GM12801 (cell line): Measurements from ENCODE around the gene UBXN1.

Experiments used
- CTCF ChIP-seq: IDR thresholded peaks from one replicate; pipeline ENCODE4 v1.5.1; 2011; ENCODE audit warnings: control low read depth; ENCODE audit not compliant: insufficient read length; ENCODE audit errors: extremely low read depth

UBXN1 gene

GRCh38 chr11:62707277-62707861 is 28.5 kb upstream of the UBXN1 start, which contains the start of the genes BSCL2 and GNG3:
BSCL2 (minus strand) TSS chr11:62707424; CDS start chr11:62707195, 229 bp downstream.
GNG3 (plus strand) TSS chr11:62707676; CDS start chr11:62708296, 620 bp downstream.
- no peak for TF ChIP-seq CTCF

DNA sequence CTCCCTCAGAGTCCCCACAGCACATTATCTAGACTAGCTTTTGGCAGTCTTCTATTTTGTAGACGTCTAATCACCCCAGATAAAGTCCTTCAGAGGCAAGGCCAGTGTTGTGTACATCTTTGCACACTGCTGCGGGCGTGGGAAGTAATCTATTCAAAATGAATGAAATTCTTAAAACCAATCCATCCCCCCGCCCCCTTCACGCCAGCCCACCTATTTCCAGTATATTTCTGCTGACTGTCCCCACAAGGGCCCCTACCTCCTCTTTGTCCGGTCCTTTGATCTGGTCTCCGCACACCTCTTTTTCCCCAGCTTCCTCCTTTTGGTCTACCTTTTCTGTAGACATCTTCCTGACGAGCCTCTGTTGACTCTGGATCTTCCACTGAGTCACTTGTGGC is 28.0 kb upstream of the UBXN1 start:
- no peak for TF ChIP-seq CTCF

- TF ChIP-seq CTCF = no peak
Measured at GRCh38 chr11:62705880-62706849, 27.3 kb upstream of the UBXN1 start.

GRCh38 chr11:62705413-62705812 is 26.5 kb upstream of the UBXN1 start:
- no peak for TF ChIP-seq CTCF

DNA sequence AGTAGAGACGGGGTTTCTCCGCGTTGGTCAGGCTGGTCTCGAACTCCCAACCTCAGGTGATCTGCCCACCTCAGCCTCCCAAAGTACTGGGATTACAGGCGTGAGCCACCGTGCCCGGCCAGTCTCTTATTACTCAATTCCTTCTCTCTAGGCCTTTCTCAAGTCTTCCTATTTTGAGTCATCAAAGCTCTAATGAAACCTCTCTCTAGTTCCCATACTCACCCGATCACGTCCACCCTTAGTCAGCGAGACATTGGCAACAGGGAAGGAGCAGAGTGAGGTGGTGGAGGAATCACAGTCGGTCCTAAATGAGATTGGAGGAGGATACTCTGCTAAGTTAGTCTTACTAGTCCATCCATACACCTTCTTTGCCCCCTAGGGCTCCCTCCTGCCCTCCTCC is 23.4 kb upstream of the UBXN1 start:
- TF ChIP-seq CTCF = no peak

DNA sequence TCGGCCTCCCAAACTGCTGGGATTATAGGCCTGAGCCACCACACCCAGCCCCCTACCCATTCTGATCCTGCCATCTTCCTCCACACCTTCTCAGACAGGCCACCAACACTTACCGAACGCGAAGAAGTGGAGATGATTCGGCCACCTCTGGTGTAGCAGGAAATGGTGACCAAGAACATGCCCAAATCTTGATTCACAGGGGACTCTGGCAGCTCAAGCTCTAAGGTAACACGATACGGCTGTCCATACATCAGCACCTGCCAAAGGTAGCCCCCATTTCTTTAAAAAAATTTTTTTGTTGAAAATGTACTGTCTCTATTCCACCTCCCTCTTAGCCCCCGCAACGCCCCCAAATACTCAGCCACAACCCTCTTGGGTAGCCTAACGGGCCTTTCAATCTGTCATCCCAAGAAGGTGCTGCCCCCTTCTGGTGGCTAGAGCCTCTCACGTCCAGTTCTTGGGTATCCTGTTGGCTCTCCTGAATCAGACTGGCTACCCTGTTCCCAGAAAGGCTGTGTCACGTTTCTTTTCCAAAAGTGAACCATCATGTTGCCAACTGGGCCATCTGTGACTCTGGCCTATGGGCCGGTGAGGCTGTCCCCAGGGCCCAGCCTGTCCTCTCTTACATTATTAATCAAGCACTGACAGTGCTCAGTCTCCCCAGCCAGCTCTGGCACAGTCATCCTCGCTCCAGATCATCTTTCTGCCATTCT is 15.7 kb upstream of the UBXN1 start:
- TF ChIP-seq CTCF = peak; percentile 33
